H1 (cell line): Measurements from ENCODE around the gene SLC39A11. TPM values are rescaled to one million over a fixed set of nuclear protein-coding genes. Genes with fewer than 3 reads are reported as not detected.
A peak's percentile ranks its signal among the peaks of the same experiment; 100 is the strongest.

Experiments used
- CTCF ChIA-PET: fragments of 300-600 bp; sonication (Branson Sonifier 250); formaldehyde crosslinking; loops from one replicate; lab custom pipeline; 2021; ENCODE audit not compliant: partially characterized antibody; lab: Charles Lee
- POLR2A ChIA-PET: fragments of 300-600 bp; sonication (Branson Sonifier 250); formaldehyde crosslinking; loops from one replicate; lab custom pipeline; 2021; ENCODE audit warnings: inconsistent platforms; ENCODE audit not compliant: partially characterized antibody; lab: Charles Lee
- DNase-seq, 2 experiments: peaks; one replicate each; pipeline versions ENCODE4 v3.0.0 to v3.0.0-alpha.2; 2010 to 2022; ENCODE audit warnings: low spot score in 2 of 2, low read depth in 1 of 2, mixed read lengths in 1 of 2
- FAIRE-seq: peaks from 2 replicates; lab custom pipeline; 2011; peaks lifted over from hg19 to GRCh38; lab: Jason Lieb, UNC
- H2AFZ ChIP-seq: 2 replicates; pipeline ENCODE4 v1.8.1; 2012; ENCODE audit warnings: low read length, inconsistent platforms
- H2AK5ac ChIP-seq: 2 replicates; pipeline ENCODE4 v1.6.1; 2013; ENCODE audit warnings: low read depth, low read length
- H2BK120ac ChIP-seq: replicated peaks from 2 replicates; pipeline ENCODE3; 2013; ENCODE audit warnings: low read depth, low read length, inconsistent platforms
- H2BK12ac ChIP-seq: 2 replicates; pipeline ENCODE4 v1.6.1; 2013; ENCODE audit warnings: low read depth, low read length
- H2BK15ac ChIP-seq: 2 replicates; pipeline ENCODE4 v1.6.1; 2013; ENCODE audit warnings: low read length
- H2BK20ac ChIP-seq: 2 replicates; pipeline ENCODE4 v1.6.1; 2013; ENCODE audit warnings: low read length
- H2BK5ac ChIP-seq: 2 replicates; pipeline ENCODE4 v1.6.1; 2013; ENCODE audit warnings: low read depth, low read length
- H3K14ac ChIP-seq: 2 replicates; pipeline ENCODE4 v1.6.1; 2013; ENCODE audit warnings: inconsistent platforms; ENCODE audit not compliant: insufficient read length
- H3K18ac ChIP-seq: 2 replicates; pipeline ENCODE4 v1.6.1; 2013; ENCODE audit warnings: low read length; ENCODE audit errors: extremely low read depth
- H3K23ac ChIP-seq: 2 replicates; pipeline ENCODE4 v1.6.1; 2013; ENCODE audit warnings: inconsistent platforms; ENCODE audit not compliant: insufficient read length
- H3K23me2 ChIP-seq: 2 replicates; pipeline ENCODE4 v1.6.1; 2013; ENCODE audit warnings: low read depth, low read length
- H3K27ac ChIP-seq: 2 replicates; pipeline ENCODE4 v1.6.1; 2011; ENCODE audit warnings: low read depth, low read length, inconsistent platforms
- H3K27me3 ChIP-seq, 4 experiments: replicated peaks in 1 of 4; 1 replicate in 1 of 4; 2 replicates in 3 of 4; pipeline versions ENCODE4 v1.6.1 to v1.8.1; 2011 to 2013; ENCODE audit warnings: low read length in 3 of 4, mild to moderate bottlenecking in 3 of 4, inconsistent platforms in 2 of 4, mixed read lengths in 2 of 4, moderate library complexity in 1 of 4; ENCODE audit not compliant: control insufficient read depth in 3 of 4, insufficient read depth in 3 of 4; ENCODE audit errors: extremely low read depth in 1 of 4
- H3K36me3 ChIP-seq, 4 experiments: 2 replicates each; pipeline versions ENCODE4 v1.6.1 to v1.8.1; 2011 to 2013; ENCODE audit warnings: mild to moderate bottlenecking in 4 of 4, low read length in 3 of 4, moderate library complexity in 2 of 4, control low read depth in 1 of 4, inconsistent platforms in 1 of 4; ENCODE audit not compliant: insufficient read depth in 4 of 4, control insufficient read depth in 2 of 4
- H3K4ac ChIP-seq: replicated peaks from 2 replicates; pipeline ENCODE3; 2013; ENCODE audit warnings: low read length, low read depth, mixed read lengths, inconsistent platforms; ENCODE audit not compliant: insufficient read length
- H3K4me1 ChIP-seq, 4 experiments: replicated peaks in 1 of 4; 1 replicate in 1 of 4; 2 replicates in 3 of 4; pipeline versions ENCODE4 v1.6.1 to v1.8.1; 2011 to 2013; ENCODE audit warnings: low read length in 3 of 4, inconsistent platforms in 2 of 4, mixed read lengths in 1 of 4; ENCODE audit not compliant: insufficient read depth in 4 of 4, control insufficient read depth in 3 of 4
- H3K4me2 ChIP-seq, 2 experiments: 2 replicates each; pipeline versions ENCODE4 v1.6.1 to v1.8.1; 2011 to 2013; ENCODE audit warnings: low read depth in 2 of 2, low read length in 2 of 2, control low read depth in 1 of 2, inconsistent platforms in 1 of 2, mild to moderate bottlenecking in 1 of 2; ENCODE audit not compliant: insufficient read depth in 1 of 2
- H3K4me3 ChIP-seq, 4 experiments: fragments of 200-600, 300-600 bp in 1 of 4; sonication (generic), shearing (Covaris generic), sonication (Bioruptor Twin) in 1 of 4; 2 replicates each; pipeline versions ENCODE4 v1.5.1 to v1.8.1; 2011 to 2016; ENCODE audit warnings: low read length in 4 of 4, low read depth in 3 of 4, control low read depth in 2 of 4, inconsistent platforms in 2 of 4, mild to moderate bottlenecking in 2 of 4, mixed read lengths in 1 of 4, moderate library complexity in 1 of 4; ENCODE audit not compliant: insufficient read depth in 2 of 4; ENCODE audit errors: extremely low read depth in 1 of 4
- H3K56ac ChIP-seq: replicated peaks from 2 replicates; pipeline ENCODE3; 2013; ENCODE audit warnings: low read depth, mild to moderate bottlenecking, mixed read lengths, low read length, inconsistent platforms; ENCODE audit not compliant: insufficient read length
- H3K79me1 ChIP-seq: 2 replicates; pipeline ENCODE4 v1.6.1; 2013; ENCODE audit warnings: low read depth, low read length, control low read depth
- H3K79me2 ChIP-seq, 2 experiments: 2 replicates each; pipeline versions ENCODE4 v1.6.1 to v1.8.1; 2012 to 2013; ENCODE audit warnings: low read length in 2 of 2, mild to moderate bottlenecking in 2 of 2, inconsistent platforms in 1 of 2; ENCODE audit not compliant: insufficient read depth in 2 of 2, control insufficient read depth in 1 of 2
- H3K9ac ChIP-seq, 4 experiments: replicated peaks in 1 of 4; 1 replicate in 1 of 4; 2 replicates in 3 of 4; pipeline versions ENCODE4 v1.6.1 to v1.8.1; 2011 to 2013; ENCODE audit warnings: low read depth in 3 of 4, low read length in 3 of 4, control low read depth in 2 of 4, mild to moderate bottlenecking in 2 of 4, moderate library complexity in 2 of 4, inconsistent platforms in 1 of 4; ENCODE audit errors: extremely low read depth in 1 of 4
- H3K9me3 ChIP-seq, 2 experiments: 2 replicates each; pipeline versions ENCODE4 v1.6.1 to v1.8.1; 2012 to 2013; ENCODE audit warnings: mild to moderate bottlenecking in 2 of 2, moderate library complexity in 2 of 2, control low read depth in 1 of 2, inconsistent platforms in 1 of 2, low read depth in 1 of 2, low read length in 1 of 2, mixed read lengths in 1 of 2; ENCODE audit not compliant: insufficient read depth in 2 of 2
- H4K20me1 ChIP-seq, 2 experiments: replicated peaks in 1 of 2; 2 replicates each; pipeline versions ENCODE3 to v1.8.1; 2011 to 2013; ENCODE audit warnings: inconsistent platforms in 2 of 2, low read length in 2 of 2, mild to moderate bottlenecking in 1 of 2; ENCODE audit not compliant: insufficient read depth in 2 of 2, control insufficient read depth in 1 of 2
- H4K5ac ChIP-seq: 2 replicates; pipeline ENCODE4 v1.6.1; 2013; ENCODE audit warnings: low read length, low read depth, mixed read lengths, inconsistent platforms; ENCODE audit not compliant: insufficient read length
- H4K8ac ChIP-seq: 2 replicates; pipeline ENCODE4 v1.8.0; 2013; ENCODE audit warnings: mild to moderate bottlenecking, moderate library complexity, low read length, inconsistent platforms; ENCODE audit not compliant: insufficient read depth; ENCODE audit errors: extremely low read depth
- H4K91ac ChIP-seq: replicated peaks from 2 replicates; pipeline ENCODE3; 2013; ENCODE audit warnings: low read length, mixed read lengths, inconsistent platforms; ENCODE audit not compliant: insufficient read length
- BRCA1 ChIP-seq: IDR thresholded peaks from 2 replicates; pipeline ENCODE4 v1.6.1; 2012; ENCODE audit warnings: low read depth, low read length, improper control_type of control experiment
- ZNF274 ChIP-seq: IDR thresholded peaks from 2 replicates; pipeline ENCODE4 v1.7.0; 2012; ENCODE audit warnings: low read length, borderline replicate concordance; ENCODE audit errors: extremely low read depth
- WGBS, 2 experiments: shearing (Covaris generic) in 1 of 2; methylation state at CpG; one replicate each; pipeline versions ENCODE4 v1.1.6 to v1.1.7; 2013 to 2015; ENCODE audit warnings: low lambda C conversion rate in 2 of 2, mixed read lengths in 2 of 2, inconsistent platforms in 1 of 2, low coverage in 1 of 2, missing lambda C conversion rate in 1 of 2; ENCODE audit not compliant: insufficient replicate concordance in 2 of 2, insufficient coverage in 1 of 2, insufficient read length in 1 of 2; ENCODE audit errors: extremely low coverage in 1 of 2, missing lambda C conversion rate in 1 of 2; 5-methylcytosine and 5-hydroxymethylcytosine counted together
- polyA plus RNA-seq, 7 experiments: library from polyadenylated mRNA; depleted of rRNA in 3 of 7; stranded (reverse) in 5 of 7; unstranded in 2 of 7; fragments of >200 nt in 5 of 7; fragments of 200-250 nt in 2 of 7; gene quantifications; 1 replicate in 5 of 7; 2 replicates in 1 of 7; 4 replicates in 1 of 7; pipeline versions ENCODE4 v1.2.1 to v1.2.3, GENCODE V29; 2011 to 2013; ENCODE audit warnings: missing spikeins in 2 of 7, mixed read lengths in 2 of 7
- total RNA-seq: library from RNA; stranded (reverse); fragmentation: NEBNext Ultra II Directional; extraction: Animal tissue kit (Norgen Biotek cat#: 25700); gene quantifications from 2 replicates; pipeline ENCODE4 v1.2.1, GENCODE V29; 2021

SLC39A11 gene
- total and polyA plus RNA-seq, 2 of the 8 experiments (the other 6 are each of a cell fraction or from before 2014, with no cell fraction given): 12.2 to 19.6 TPM

DNA sequence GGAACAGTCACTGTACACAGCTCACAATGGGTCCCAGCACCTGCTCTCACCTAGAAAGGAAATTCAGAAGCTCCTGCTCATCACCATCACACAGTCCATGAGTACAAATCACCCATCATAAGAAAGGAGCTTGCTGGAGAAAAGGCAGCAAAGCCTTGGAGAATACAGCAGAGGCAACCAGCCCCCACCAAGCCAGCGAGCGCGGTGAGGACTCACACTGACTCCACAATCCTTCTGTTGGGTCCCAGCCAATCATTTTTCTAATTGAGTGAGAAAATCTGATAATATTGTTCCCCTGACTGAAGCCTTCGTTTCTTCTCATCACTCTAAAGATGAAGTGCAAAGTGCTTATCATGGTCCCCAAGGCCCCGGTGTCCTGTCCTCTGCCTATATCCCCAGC, 298.3 kb downstream of the SLC39A11 start:
- Histone ChIP-seq H2BK120ac (no peak overlapping the region), H2AK5ac (no peak overlapping the region), H3K9ac (no peak overlapping the region), H2BK20ac (no peak overlapping the region), H3K14ac (no peak overlapping the region), H3K79me1 (no peaks in the 10 kb centered on the region), H2AFZ (no peak overlapping the region), H3K27ac (no peak overlapping the region), H4K8ac (no peak overlapping the region), H3K56ac (no peak overlapping the region), H3K4ac (no peak overlapping the region), H3K9me3 (0 out of 4 replicates have a peak, but pooled peaks cover 0 to 3% of the 10 kb centered on the region in 2 experiments), H3K79me2 (no peaks in the 10 kb centered on the region), H2BK5ac (no peak overlapping the region), H3K18ac (no peak overlapping the region), H3K4me1 (peaks cover 0 to 3% (median 0%) of the 10 kb centered on the region in 4 experiments; a peak in 1 of 7 replicates), H4K20me1 (no peaks in the 10 kb centered on the region), H4K5ac (no peak overlapping the region), H3K23me2 (no peaks in the 10 kb centered on the region), H3K4me3 (no peak overlapping the region), H3K4me2 (no peak overlapping the region), H3K27me3 (no peaks in the 10 kb centered on the region), H2BK12ac (no peak overlapping the region), H3K36me3 (no peaks in the 10 kb centered on the region), H2BK15ac (no peak overlapping the region), H4K91ac (no peak overlapping the region), H3K23ac (no peak overlapping the region)
- FAIRE-seq (no peak), DNase-seq (no peak)
- ChIA-PET POLR2A (no interaction called here), CTCF (interaction anchor here (1.1 to 1.4 kb wide), 3 partner anchors 12 to 30 kb away, joined by 3 read pairs; no protein-coding TSS in a partner anchor)
- WGBS, 2 experiments: 78% methylated on average over 5 of the region's 5 CpGs; no CpG with 5 or more reads in 1 of the 2 experiments
- TF ChIP-seq BRCA1 (no peak), ZNF274 (peak; percentile 48; the same call in 1 of the 2 replicates)
